Neural progenitor cell (in vitro differentiated cells): ENCODE data around the gene STEAP1B.

ENCODE experiments used
- CTCF ChIP-seq: fragments of 200-600 bp; sonication (generic); IDR thresholded peaks from 2 replicates; pipeline ENCODE4 v1.5.1; 2017; ENCODE audit warnings: antibody characterized with exemption, mild to moderate bottlenecking
- EZH2 ChIP-seq: fragments of 200-600 bp; sonication (generic); IDR thresholded peaks from 2 replicates; pipeline ENCODE4 v1.6.1; 2017; ENCODE audit warnings: antibody characterized with exemption, mild to moderate bottlenecking, moderate library complexity
- EZH2phosphoT487 ChIP-seq: fragments of 200-600 bp; sonication (generic); IDR thresholded peaks from 2 replicates; pipeline ENCODE4 v1.6.1; 2017; ENCODE audit warnings: antibody characterized with exemption

DNA sequence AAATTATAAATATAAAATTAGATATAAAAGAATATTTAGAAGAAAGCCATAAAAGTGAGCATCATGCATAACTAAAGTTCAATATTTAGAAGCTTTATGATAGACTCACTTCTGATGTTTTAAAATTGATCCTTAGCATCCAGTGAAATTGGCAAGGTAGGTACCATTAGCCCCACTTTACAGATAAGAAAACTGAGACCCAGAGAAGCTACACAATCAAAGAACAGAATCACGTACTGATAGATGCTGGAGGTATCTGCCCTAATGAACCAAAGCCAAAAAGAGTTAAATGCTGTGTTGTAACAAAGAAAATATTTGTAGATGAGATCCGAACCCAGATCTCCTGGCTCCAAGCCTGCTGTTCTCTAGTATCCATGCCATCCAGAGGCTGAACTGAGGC is 100.4 kb downstream of the STEAP1B start:
- TF ChIP-seq CTCF (no peak), EZH2 (no peak), EZH2phosphoT487 (no peak)
